HepG2 (cell line): ENCODE results near the gene DCP1B. TPM values are rescaled to one million over a fixed set of nuclear protein-coding genes. Genes with fewer than 3 reads are reported as not detected.

Experiments
- MXD4 ChIP-seq: IDR thresholded peaks from 2 replicates; pipeline ENCODE4 v1.6.1; 2016; ENCODE audit warnings: mild to moderate bottlenecking, missing biosample characterization, missing genetic modification reagents
- NR1H2 ChIP-seq: sonication (generic); formaldehyde crosslinking; IDR thresholded peaks from 2 replicates; pipeline ENCODE4 v1.8.1; 2022; ENCODE audit warnings: low read depth, missing genetic modification reagents, borderline replicate concordance
- THAP8 ChIP-seq: sonication (generic); formaldehyde crosslinking; IDR thresholded peaks from 2 replicates; pipeline ENCODE4 v1.5.1; 2020; ENCODE audit warnings: missing genetic modification reagents, mild to moderate bottlenecking, borderline replicate concordance
- TOPORS ChIP-seq: sonication (generic); formaldehyde crosslinking; IDR thresholded peaks from 2 replicates; pipeline ENCODE4 v1.8.0; 2023; ENCODE audit warnings: mild to moderate bottlenecking, missing genetic modification reagents
- ZHX2 ChIP-seq, 2 experiments: sonication (generic) in 1 of 2; formaldehyde crosslinking in 1 of 2; IDR thresholded peaks; 2 replicates each; pipeline versions ENCODE4 v1.6.1 to v1.9.0; 2014 to 2022; ENCODE audit warnings: antibody characterized with exemption in 1 of 2, borderline replicate concordance in 1 of 2, inconsistent platforms in 1 of 2, low read depth in 1 of 2, missing genetic modification reagents in 1 of 2
- polyA plus RNA-seq, 8 experiments: library from polyadenylated mRNA; depleted of rRNA in 3 of 8; stranded (reverse) in 7 of 8; unstranded in 1 of 8; fragments of >200 nt; fragmentation: Illumina TruSeq in 4 of 8; extraction: Trizol in 4 of 8; gene quantifications; 2 replicates each; pipeline versions ENCODE4 v1.2.1 to v1.2.3, GENCODE V29; 2011 to 2016; ENCODE audit warnings: low read depth in 4 of 8, missing spikeins in 1 of 8, mixed read lengths in 1 of 8; ENCODE audit not compliant: insufficient read depth in 1 of 8
- total RNA-seq, 5 experiments: library from RNA; depleted of rRNA; stranded (reverse); fragments of >200 nt; fragmentation: Illumina TruSeq; extraction: Trizol; gene quantifications; 2 replicates each; pipeline ENCODE4 v1.2.3, GENCODE V29; 2016; ENCODE audit warnings: low read depth in 1 of 5
- TF ChIP-seq, protein P1 (sequence below), 2 experiments: IDR thresholded peaks; 2 replicates each; pipeline ENCODE4 v1.6.1; 2011 to 2012; ENCODE audit warnings: low read length in 2 of 2, borderline replicate concordance in 1 of 2, low read depth in 1 of 2, mild to moderate bottlenecking in 1 of 2, moderate library complexity in 1 of 2
- TF ChIP-seq, protein P2 (sequence below): sonication (generic); formaldehyde crosslinking; IDR thresholded peaks from 2 replicates; pipeline ENCODE4 v1.5.0; 2020; ENCODE audit warnings: missing genetic modification reagents

The DCP1B gene
- total and polyA plus RNA-seq, 2 of the 13 experiments (the other 11 are each of a cell fraction or from before 2014, with no cell fraction given) = 11.4 to 27.2 TPM

DNA sequence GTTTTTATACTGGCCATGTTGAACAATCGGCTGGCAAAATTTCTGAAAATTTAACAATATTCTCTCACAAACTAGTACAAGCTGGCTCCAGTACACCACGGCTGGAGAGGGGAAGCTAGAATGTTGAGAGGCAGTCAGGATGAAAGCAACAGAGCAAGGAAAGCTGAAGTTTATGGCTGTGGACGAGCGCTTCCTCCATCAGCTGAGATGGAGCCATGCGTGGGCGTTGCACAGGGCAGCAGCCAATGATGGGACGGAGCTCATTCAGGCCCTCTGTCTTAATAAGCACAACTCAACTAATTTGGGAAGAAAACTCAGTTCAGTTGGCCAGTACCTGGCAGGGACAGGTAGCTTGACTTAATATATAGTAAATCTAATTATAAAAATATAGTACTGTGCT is 14.1 kb upstream of the DCP1B start (continued):
- TF ChIP-seq ZHX2 (IDR thresholded peaks at IDR 0.05; ENCODE audit: low read depth) = no peak
- no peak for TF ChIP-seq ZHX2 (CRISPR knock-in tag; IDR thresholded peaks at IDR 0.05; ENCODE audit: borderline replicate concordance)
- TF ChIP-seq, protein P1, sequence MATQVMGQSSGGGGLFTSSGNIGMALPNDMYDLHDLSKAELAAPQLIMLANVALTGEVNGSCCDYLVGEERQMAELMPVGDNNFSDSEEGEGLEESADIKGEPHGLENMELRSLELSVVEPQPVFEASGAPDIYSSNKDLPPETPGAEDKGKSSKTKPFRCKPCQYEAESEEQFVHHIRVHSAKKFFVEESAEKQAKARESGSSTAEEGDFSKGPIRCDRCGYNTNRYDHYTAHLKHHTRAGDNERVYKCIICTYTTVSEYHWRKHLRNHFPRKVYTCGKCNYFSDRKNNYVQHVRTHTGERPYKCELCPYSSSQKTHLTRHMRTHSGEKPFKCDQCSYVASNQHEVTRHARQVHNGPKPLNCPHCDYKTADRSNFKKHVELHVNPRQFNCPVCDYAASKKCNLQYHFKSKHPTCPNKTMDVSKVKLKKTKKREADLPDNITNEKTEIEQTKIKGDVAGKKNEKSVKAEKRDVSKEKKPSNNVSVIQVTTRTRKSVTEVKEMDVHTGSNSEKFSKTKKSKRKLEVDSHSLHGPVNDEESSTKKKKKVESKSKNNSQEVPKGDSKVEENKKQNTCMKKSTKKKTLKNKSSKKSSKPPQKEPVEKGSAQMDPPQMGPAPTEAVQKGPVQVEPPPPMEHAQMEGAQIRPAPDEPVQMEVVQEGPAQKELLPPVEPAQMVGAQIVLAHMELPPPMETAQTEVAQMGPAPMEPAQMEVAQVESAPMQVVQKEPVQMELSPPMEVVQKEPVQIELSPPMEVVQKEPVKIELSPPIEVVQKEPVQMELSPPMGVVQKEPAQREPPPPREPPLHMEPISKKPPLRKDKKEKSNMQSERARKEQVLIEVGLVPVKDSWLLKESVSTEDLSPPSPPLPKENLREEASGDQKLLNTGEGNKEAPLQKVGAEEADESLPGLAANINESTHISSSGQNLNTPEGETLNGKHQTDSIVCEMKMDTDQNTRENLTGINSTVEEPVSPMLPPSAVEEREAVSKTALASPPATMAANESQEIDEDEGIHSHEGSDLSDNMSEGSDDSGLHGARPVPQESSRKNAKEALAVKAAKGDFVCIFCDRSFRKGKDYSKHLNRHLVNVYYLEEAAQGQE (IDR thresholded peaks at IDR 0.05; ENCODE audit: borderline replicate concordance in 1 of 2, low read depth in 1 of 2, low read length in 2 of 2) = no peak
- no peak for TF ChIP-seq MXD4 (CRISPR knock-in tag)
- TF ChIP-seq NR1H2 (CRISPR knock-in tag) = no peak
- no peak for TF ChIP-seq TOPORS (CRISPR knock-in tag)
- TF ChIP-seq, protein P2, sequence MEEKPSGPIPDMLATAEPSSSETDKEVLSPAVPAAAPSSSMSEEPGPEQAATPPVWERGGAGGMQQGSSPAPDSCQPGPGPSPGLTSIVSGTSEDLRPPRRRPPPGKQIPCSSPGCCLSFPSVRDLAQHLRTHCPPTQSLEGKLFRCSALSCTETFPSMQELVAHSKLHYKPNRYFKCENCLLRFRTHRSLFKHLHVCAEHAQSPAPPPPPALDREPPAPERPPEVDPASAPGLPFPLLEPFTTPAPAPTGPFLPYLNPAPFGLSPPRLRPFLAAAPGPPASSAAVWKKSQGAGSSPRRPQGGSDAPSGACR (CRISPR knock-in tag) = no peak
- no peak for TF ChIP-seq THAP8 (CRISPR knock-in tag)
